Endodermal cell (in vitro differentiated cells): ENCODE results near the gene GALNT6. TPM values are rescaled to one million over a fixed set of nuclear protein-coding genes. Genes with fewer than 3 reads are reported as not detected.

Experiments
- DNase-seq: peaks from one replicate; pipeline ENCODE4 v3.0.0-alpha.2; 2017
- H3K27ac ChIP-seq: 2 replicates; pipeline ENCODE4 v1.5.1; 2013; ENCODE audit warnings: mild to moderate bottlenecking, low read depth, low read length, moderate library complexity
- H3K27me3 ChIP-seq: 2 replicates; pipeline ENCODE4 v1.6.1; 2013; ENCODE audit warnings: mild to moderate bottlenecking, low read length, moderate library complexity; ENCODE audit not compliant: insufficient read depth, control insufficient read depth, poor library complexity, severe bottlenecking
- H3K36me3 ChIP-seq: 2 replicates; pipeline ENCODE4 v1.7.0; 2013; ENCODE audit warnings: mild to moderate bottlenecking, low read length, moderate library complexity; ENCODE audit not compliant: control insufficient read depth, insufficient read depth
- H3K4me1 ChIP-seq: one replicate; pipeline ENCODE4 v1.7.0; 2013; ENCODE audit warnings: low read length; ENCODE audit not compliant: control insufficient read depth, insufficient read depth
- H3K4me3 ChIP-seq: 2 replicates; pipeline ENCODE4 v1.5.1; 2013; ENCODE audit warnings: mild to moderate bottlenecking, low read length, moderate library complexity
- H3K9ac ChIP-seq: 2 replicates; pipeline ENCODE4 v1.6.1; 2013; ENCODE audit warnings: mild to moderate bottlenecking, low read length, moderate library complexity; ENCODE audit not compliant: poor library complexity, severe bottlenecking; ENCODE audit errors: extremely low read depth
- H3K9me3 ChIP-seq: 2 replicates; pipeline ENCODE4 v1.6.1; 2013; ENCODE audit warnings: mild to moderate bottlenecking, low read length, moderate library complexity; ENCODE audit not compliant: control insufficient read depth
- H3K27ac Mint-ChIP-seq: 2 replicates; pipeline ENCODE4 v1.8.0; 2020; ENCODE audit warnings: mixed read lengths
- H3K27me3 Mint-ChIP-seq: 2 replicates; pipeline ENCODE4 v1.8.0; 2021; ENCODE audit warnings: mild to moderate bottlenecking, mixed read lengths; ENCODE audit not compliant: insufficient read depth
- H3K36me3 Mint-ChIP-seq: 2 replicates; pipeline ENCODE4 v1.8.0; 2020; ENCODE audit warnings: low read depth, mixed read lengths
- H3K4me1 Mint-ChIP-seq: 2 replicates; pipeline ENCODE4 v1.8.0; 2020; ENCODE audit warnings: mixed read lengths
- H3K4me3 Mint-ChIP-seq: 2 replicates; pipeline ENCODE4 v1.8.0; 2020; ENCODE audit warnings: mild to moderate bottlenecking, moderate library complexity, mixed read lengths
- H3K9me3 Mint-ChIP-seq: 2 replicates; pipeline ENCODE4 v1.8.0; 2020; ENCODE audit warnings: mild to moderate bottlenecking, mixed read lengths
- CTCF ChIP-seq: fragments of 200-600 bp; sonication (generic); conservative IDR thresholded peaks from 2 replicates; pipeline ENCODE4 v1.5.0; 2021; ENCODE audit warnings: antibody characterized with exemption, mild to moderate bottlenecking
- WGBS, 2 experiments: methylation state at CpG; one replicate each; pipeline versions ENCODE4 v1.1.5 to v1.1.7; 2013; ENCODE audit warnings: missing lambda C conversion rate in 2 of 2, mixed read lengths in 1 of 2; ENCODE audit not compliant: insufficient coverage in 1 of 2, insufficient read length in 1 of 2; 5-methylcytosine and 5-hydroxymethylcytosine counted together
- total RNA-seq, 2 donors: library from RNA; stranded (reverse); fragmentation: NEBNext Ultra II Directional in 1 of 2; extraction: Animal tissue kit (Norgen Biotek cat#: 25700) in 1 of 2; gene quantifications; 2 replicates in 1 of 2; 3 replicates in 1 of 2; pipeline ENCODE4 v1.2.1, GENCODE V29; 2021

Gene GALNT6
- total RNA-seq, 2 donors from 2014 or later = 13.9 to 19.1 TPM

- Histone ChIP-seq H3K9me3 (no peaks in the 10 kb centered on the region), H3K4me3 (no peak overlapping the region), H3K9ac (no peak overlapping the region), H3K27me3 (peaks cover 12% of the 10 kb centered on the region), H3K4me1 (peaks cover 15% of the 10 kb centered on the region), H3K27ac (no peak overlapping the region), H3K36me3 (peaks cover 12% of the 10 kb centered on the region)
- no peak overlapping the region for H3K27ac Mint-ChIP-seq
- no peak for TF ChIP-seq CTCF
- peaks cover 10% of the 10 kb centered on the region for H3K27me3 Mint-ChIP-seq
- H3K9me3 Mint-ChIP-seq = no peaks in the 10 kb centered on the region
- no peak for DNase-seq
- 94 to 100% methylated on average over 1 to 2 of the region's 2 CpGs for WGBS, 2 experiments
- H3K4me1 Mint-ChIP-seq = peaks cover 24% of the 10 kb centered on the region
- no peak overlapping the region for H3K4me3 Mint-ChIP-seq
- peaks cover 24% of the 10 kb centered on the region for H3K36me3 Mint-ChIP-seq
These were observed 30.9 kb downstream of the GALNT6 start for GRCh38 chr12:51360315-51360714.

- Mint-ChIP-seq H3K4me3 (no peak overlapping the region), H3K27ac (no peak overlapping the region), H3K9me3 (no peaks in the 10 kb centered on the region), H3K4me1 (peaks cover 24% of the 10 kb centered on the region), H3K27me3 (peaks cover 10% of the 10 kb centered on the region), H3K36me3 (peaks cover 26% of the 10 kb centered on the region)
- TF ChIP-seq CTCF = no peak
- 88 to 93% methylated on average over 2 to 4 of the region's 4 CpGs for WGBS, 2 experiments
- Histone ChIP-seq H3K9ac (no peak overlapping the region), H3K27ac (no peak overlapping the region), H3K36me3 (peaks cover 12% of the 10 kb centered on the region), H3K27me3 (peaks cover 12% of the 10 kb centered on the region), H3K4me3 (no peak overlapping the region), H3K4me1 (peaks cover 15% of the 10 kb centered on the region), H3K9me3 (no peaks in the 10 kb centered on the region)
- DNase-seq = no peak
These were observed 31.4 kb downstream of the GALNT6 start for GRCh38 chr12:51359851-51360250.

DNA sequence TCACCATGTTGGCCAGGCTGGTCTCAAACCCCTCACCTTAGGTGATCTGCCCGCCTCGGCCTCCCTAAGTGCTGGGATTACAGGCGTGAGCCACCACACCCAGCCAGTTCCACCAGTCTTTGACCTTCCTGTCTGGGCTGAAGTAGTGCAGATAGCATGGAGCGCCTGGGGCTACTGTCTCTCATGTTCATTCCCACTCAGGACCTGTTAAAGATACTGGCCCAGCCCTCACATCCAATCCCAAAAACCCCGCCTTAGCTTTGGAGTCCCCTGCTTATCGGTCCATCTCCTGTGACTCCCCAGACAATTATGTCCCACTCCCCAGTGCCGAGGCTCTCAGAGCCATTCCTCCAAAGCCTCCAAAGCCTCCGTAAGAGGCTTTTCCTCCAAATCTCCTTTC is 32.7 kb downstream of the GALNT6 start:
- peaks cover 24% of the 10 kb centered on the region for H3K4me1 Mint-ChIP-seq
- Histone ChIP-seq H3K27ac (no peak overlapping the region), H3K4me1 (peaks cover 15% of the 10 kb centered on the region), H3K27me3 (peaks cover 12% of the 10 kb centered on the region), H3K4me3 (no peak overlapping the region), H3K36me3 (peaks cover 12% of the 10 kb centered on the region), H3K9ac (no peak overlapping the region), H3K9me3 (no peaks in the 10 kb centered on the region)
- H3K9me3 Mint-ChIP-seq = no peaks in the 10 kb centered on the region
- H3K36me3 Mint-ChIP-seq = peaks cover 30% of the 10 kb centered on the region
- DNase-seq = no peak
- WGBS, 2 experiments = 92 to 95% methylated on average over 6 to 8 of the region's 8 CpGs
- no peak for TF ChIP-seq CTCF
- no peak overlapping the region for H3K4me3 Mint-ChIP-seq
- no peak overlapping the region for H3K27ac Mint-ChIP-seq
- H3K27me3 Mint-ChIP-seq = peaks cover 10% of the 10 kb centered on the region
